IMR-90 (cell line): ENCODE results near the gene KLHL7. TPM values are rescaled to one million over a fixed set of nuclear protein-coding genes. Genes with fewer than 3 reads are reported as not detected.

ENCODE experiments used
- ATAC-seq: fragments of 200-7000 bp; cut with Tn5 transposase; 2 replicates; pipeline ENCODE4 v1.9.1; 2020; ENCODE audit warnings: low read depth, mild to moderate bottlenecking, moderate library complexity
- BruUV-seq: library from RNA; stranded (reverse); fragments of 400-500 nt; replicated peaks from 2 replicates; lab custom pipeline; 2021; lab: Mats Ljungman, UMichigan
- CTCF ChIA-PET: fragments of 300-600 bp; formaldehyde crosslinking; extraction: SDS; loops from one replicate; lab custom pipeline; 2021; ENCODE audit warnings: antibody characterized with exemption; lab: Yijun Ruan, JAX
- POLR2A ChIA-PET: fragments of 300-600 bp; sonication (Branson Sonifier 250); formaldehyde crosslinking; loops from one replicate; lab custom pipeline; 2022; ENCODE audit warnings: antibody characterized with exemption; ENCODE audit not compliant: unreplicated experiment; lab: Charles Lee
- DNase-seq: peaks from one replicate; pipeline ENCODE4 v3.0.0; 2013
- H2AFZ ChIP-seq: replicated peaks from 2 replicates; pipeline ENCODE3; 2013; ENCODE audit warnings: low read length, mild to moderate bottlenecking; ENCODE audit not compliant: poor library complexity
- H2AK5ac ChIP-seq: 2 replicates; pipeline ENCODE4 v1.6.1; 2013; ENCODE audit warnings: low read depth, low read length, inconsistent platforms
- H2AK9ac ChIP-seq: replicated peaks from 2 replicates; pipeline ENCODE3; 2013; ENCODE audit warnings: mild to moderate bottlenecking, low read depth, low read length, moderate library complexity; ENCODE audit not compliant: poor library complexity
- H2BK120ac ChIP-seq: 2 replicates; pipeline ENCODE4 v1.6.1; 2013; ENCODE audit warnings: low read depth, low read length, inconsistent platforms
- H2BK15ac ChIP-seq: 3 replicates; pipeline ENCODE4 v1.6.1; 2013; ENCODE audit warnings: low read depth, low read length, inconsistent platforms
- H2BK20ac ChIP-seq: 2 replicates; pipeline ENCODE4 v1.6.1; 2013; ENCODE audit warnings: low read depth, mild to moderate bottlenecking, inconsistent platforms, low read length, moderate library complexity
- H2BK5ac ChIP-seq: 2 replicates; pipeline ENCODE4 v1.6.1; 2013; ENCODE audit warnings: mild to moderate bottlenecking, low read depth, low read length, inconsistent platforms; ENCODE audit not compliant: poor library complexity, severe bottlenecking
- H3K14ac ChIP-seq: replicated peaks from 2 replicates; pipeline ENCODE4 v1.6.1; 2013; ENCODE audit warnings: low read depth, low read length, inconsistent platforms
- H3K18ac ChIP-seq: 2 replicates; pipeline ENCODE4 v1.6.1; 2013; ENCODE audit warnings: low read depth, low read length, control low read depth
- H3K23ac ChIP-seq: 2 replicates; pipeline ENCODE4 v1.6.1; 2013; ENCODE audit warnings: low read depth, low read length, inconsistent platforms
- H3K27ac ChIP-seq: 2 replicates; pipeline ENCODE4 v1.5.1; 2013; ENCODE audit warnings: mild to moderate bottlenecking, control low read depth, low read length; ENCODE audit not compliant: insufficient read depth
- H3K27me3 ChIP-seq: 2 replicates; pipeline ENCODE4 v1.6.1; 2013; ENCODE audit warnings: low read length; ENCODE audit not compliant: control insufficient read depth, insufficient read depth
- H3K36me3 ChIP-seq: 2 replicates; pipeline ENCODE4 v1.6.1; 2013; ENCODE audit warnings: low read length, mixed read lengths; ENCODE audit not compliant: control insufficient read depth, insufficient read depth
- H3K4ac ChIP-seq: 2 replicates; pipeline ENCODE4 v1.6.1; 2013; ENCODE audit warnings: low read depth, low read length, inconsistent platforms
- H3K4me1 ChIP-seq: 2 replicates; pipeline ENCODE4 v1.6.1; 2013; ENCODE audit warnings: low read length, mixed read lengths; ENCODE audit not compliant: control insufficient read depth, insufficient read depth
- H3K4me2 ChIP-seq: 2 replicates; pipeline ENCODE4 v1.6.1; 2013; ENCODE audit warnings: low read depth, mild to moderate bottlenecking, control low read depth, low read length, moderate library complexity
- H3K4me3 ChIP-seq: 2 replicates; pipeline ENCODE4 v1.5.1; 2013; ENCODE audit warnings: low read depth, mild to moderate bottlenecking, control low read depth, low read length, moderate library complexity; ENCODE audit not compliant: insufficient read depth
- H3K56ac ChIP-seq: 2 replicates; pipeline ENCODE4 v1.6.1; 2013; ENCODE audit warnings: low read length, inconsistent platforms; ENCODE audit not compliant: insufficient read depth; ENCODE audit errors: extremely low read depth
- H3K79me1 ChIP-seq, 2 experiments: 2 replicates each; pipeline ENCODE4 v1.6.1; 2013; ENCODE audit warnings: low read length in 2 of 2, inconsistent platforms in 1 of 2, low read depth in 1 of 2
- H3K9ac ChIP-seq: 2 replicates; pipeline ENCODE4 v1.6.1; 2013; ENCODE audit warnings: low read depth, low read length, control low read depth
- H3K9me1 ChIP-seq: 2 replicates; pipeline ENCODE4 v1.6.1; 2013; ENCODE audit warnings: low read length, inconsistent platforms; ENCODE audit not compliant: insufficient read depth
- H3K9me3 ChIP-seq: 2 replicates; pipeline ENCODE4 v1.6.1; 2013; ENCODE audit warnings: low read length; ENCODE audit not compliant: control insufficient read depth, insufficient read depth
- H4K20me1 ChIP-seq: 2 replicates; pipeline ENCODE4 v1.6.1; 2013; ENCODE audit warnings: low read length, inconsistent platforms; ENCODE audit not compliant: insufficient read depth
- H4K5ac ChIP-seq: 2 replicates; pipeline ENCODE4 v1.6.1; 2013; ENCODE audit warnings: mild to moderate bottlenecking, low read depth, low read length, control low read depth
- H4K8ac ChIP-seq, 2 experiments: 2 replicates each; pipeline ENCODE4 v1.6.1; 2013; ENCODE audit warnings: low read depth in 2 of 2, low read length in 2 of 2, control low read depth in 1 of 2, inconsistent platforms in 1 of 2
- H4K91ac ChIP-seq: 2 replicates; pipeline ENCODE4 v1.6.1; 2013; ENCODE audit warnings: low read depth, low read length, inconsistent platforms; ENCODE audit not compliant: insufficient read depth
- BHLHE40 ChIP-seq: fragments of 150-350 bp; IDR thresholded peaks from 2 replicates; pipeline ENCODE4 v1.6.1; 2016; ENCODE audit warnings: mild to moderate bottlenecking, low read depth, low read length
- CHD1 ChIP-seq: IDR thresholded peaks from 2 replicates; pipeline ENCODE4 v1.6.1; 2012; ENCODE audit warnings: low read depth, low read length, improper control_type of control experiment
- RCOR1 ChIP-seq: IDR thresholded peaks from 2 replicates; pipeline ENCODE4 v1.6.1; 2012; ENCODE audit warnings: mild to moderate bottlenecking, low read length, improper control_type of control experiment; ENCODE audit not compliant: insufficient replicate concordance
- WGBS, 2 experiments: methylation state at CpG; one replicate each; pipeline versions ENCODE4 v1.1.5 to v1.1.7; 2013; ENCODE audit warnings: missing lambda C conversion rate in 2 of 2; ENCODE audit not compliant: insufficient read length in 1 of 2; ENCODE audit errors: extremely low coverage in 2 of 2; 5-methylcytosine and 5-hydroxymethylcytosine counted together
- dilution Hi-C: fragments of 300-500 bp; cut with HindIII; formaldehyde crosslinking; loops from one replicate; pipeline ENCODE4 v1.14.3; 2018; ENCODE audit warnings: low sequenced_read_pairs; ENCODE audit not compliant: unreplicated experiment
- in situ Hi-C: fragments of 300-500 bp; cut with MboI; formaldehyde crosslinking; loops from 3 replicates; pipeline ENCODE4 v1.14.3; 2019; ENCODE audit warnings: low sequenced_read_pairs, inconsistent platforms, mixed read lengths
- intact Hi-C: fragments of 100-400 bp; cut with micrococcal nuclease; formaldehyde crosslinking; loops from 2 replicates; pipeline ENCODE4 v1.10.0; 2022
- polyA plus RNA-seq, 3 experiments: library from polyadenylated mRNA; depleted of rRNA; stranded (reverse); fragments of >200 nt; gene quantifications; 2 replicates each; pipeline ENCODE4 v1.2.3, GENCODE V29; 2012; ENCODE audit warnings: low replicate concordance in 1 of 3
- total RNA-seq: library from RNA; depleted of rRNA; stranded (reverse); fragments of >200 nt; gene quantifications from 2 replicates; pipeline ENCODE4 v1.2.3, GENCODE V29; 2012

Gene KLHL7
- total and polyA plus RNA-seq, 2 of the 4 experiments (the other 2 are of a cell fraction) = 24.6 to 29.2 TPM

GRCh38 chr7:23065974-23066373 is 39.6 kb upstream of the KLHL7 start:
- 0 out of 2 replicates have a peak, but pooled peaks have one; percentile 13 for TF ChIP-seq BHLHE40
- no peak for TF ChIP-seq CHD1
- TF ChIP-seq RCOR1 = no peak
- Histone ChIP-seq H3K4me3 (no peak overlapping the region), H3K36me3 (no peaks in the 10 kb centered on the region), H3K4me1 (peaks cover 3% of the 10 kb centered on the region), H3K27me3 (no peaks in the 10 kb centered on the region), H4K5ac (no peak overlapping the region), H3K23ac (0 out of 2 replicates have a peak overlapping the region, but pooled peaks have one; percentile 9), H2BK20ac (peak overlapping the region; percentile 48; the same call in 1 of the 2 replicates), H2BK5ac (peak overlapping the region; percentile 54), H3K79me1 (no peaks in the 10 kb centered on the region), H3K9me3 (no peaks in the 10 kb centered on the region), H4K8ac (0 out of 4 replicates have a peak overlapping the region, but pooled peaks of 1 of the 2 experiments have one; percentile 9), H2AK5ac (no peak overlapping the region), H2BK120ac (0 out of 2 replicates have a peak overlapping the region, but pooled peaks have one; percentile 20), H4K91ac (no peak overlapping the region; the same call in 1 of the 2 replicates), H2AFZ (no peak overlapping the region), H4K20me1 (no peaks in the 10 kb centered on the region), H3K4ac (no peak overlapping the region), H2AK9ac (no peak overlapping the region), H3K9ac (no peak overlapping the region), H3K4me2 (no peak overlapping the region), H3K9me1 (no peaks in the 10 kb centered on the region; the same call in 1 of the 2 replicates), H3K18ac (no peak overlapping the region), H3K14ac (peak overlapping the region; percentile 70; the same call in 1 of the 2 replicates), H2BK15ac (no peak overlapping the region), H3K27ac (no peak overlapping the region), H3K56ac (no peak overlapping the region)
- POLR2A ChIA-PET = no interaction called here
- CTCF ChIA-PET = no interaction called here
- no TSS peak for BruUV-seq
- ATAC-seq = peak; percentile 69
- peak; percentile 48 for DNase-seq
- dilution Hi-C loops = loop anchor here (25.0 kb wide), 1 partner anchor 504 kb away; no protein-coding TSS in a partner anchor
- in situ Hi-C loops = loop anchor here (25.0 kb wide), 1 partner anchor 954 kb away; no protein-coding TSS in a partner anchor
- 80% methylated on average over 1 of the region's 1 CpG; no CpG with 5 or more reads in 1 of the 2 experiments for WGBS, 2 experiments
- intact Hi-C loops = no loop called here
